Pulmonary artery endothelial cell (primary cell): ENCODE measurements around the gene HOXC6. TPM values are rescaled to one million over a fixed set of nuclear protein-coding genes. Genes with fewer than 3 reads are reported as not detected.

Experiments
- DNase-seq: peaks from one replicate; pipeline ENCODE4 v3.0.0-alpha.2; 2011; ENCODE audit warnings: low read depth, low spot score
- total RNA-seq: library from RNA; depleted of rRNA; stranded (reverse); fragments of >200 nt; gene quantifications from 2 replicates; pipeline ENCODE4 v1.2.3, GENCODE V29; 2014

HOXC6 gene
- total RNA-seq, 1 donor from 2014 or later = not detected

DNA sequence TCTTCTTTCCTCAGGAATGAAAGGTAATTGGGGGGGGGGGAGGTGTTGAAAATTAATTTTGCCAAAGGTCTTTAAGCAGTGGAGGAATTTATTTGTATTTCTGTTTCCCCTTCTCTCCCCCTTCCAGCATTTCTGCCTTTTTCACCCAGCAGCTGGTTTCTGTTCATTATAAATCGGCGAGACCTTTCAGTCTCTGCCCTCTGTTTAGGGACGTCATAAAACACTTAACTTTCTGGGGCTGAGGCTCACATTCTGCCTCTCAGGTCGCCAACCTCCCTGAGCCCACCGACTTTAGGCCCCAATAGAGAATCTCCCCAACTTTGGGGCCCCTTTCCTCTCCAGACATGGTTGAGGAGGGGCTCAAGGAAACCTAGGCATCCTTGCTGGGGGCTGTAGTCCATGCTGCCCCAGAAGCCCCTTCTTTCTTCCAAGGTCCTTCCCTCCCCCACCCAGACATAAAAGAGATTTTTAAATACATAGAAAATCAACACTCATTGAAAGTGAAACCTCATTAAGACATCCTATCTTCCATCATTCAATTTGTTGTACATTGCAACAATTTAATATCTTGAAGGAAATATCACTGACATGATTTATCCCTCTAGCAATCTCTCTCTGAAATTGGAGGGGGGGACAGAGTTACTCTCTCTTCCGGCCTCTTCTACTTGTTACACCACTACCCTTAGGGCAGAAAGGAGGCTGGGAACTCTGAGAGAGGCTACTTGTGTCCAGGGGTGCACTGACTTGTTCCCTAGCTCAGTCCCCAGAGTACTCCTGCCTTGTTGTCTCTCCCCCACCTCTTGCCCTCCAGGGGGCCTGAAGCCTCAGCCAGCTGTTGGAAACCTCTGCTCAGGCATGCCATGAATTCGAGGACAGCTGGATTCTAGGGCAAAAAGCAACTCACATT, 2.5 kb upstream of the HOXC6 start:
- no peak for DNase-seq

DNA sequence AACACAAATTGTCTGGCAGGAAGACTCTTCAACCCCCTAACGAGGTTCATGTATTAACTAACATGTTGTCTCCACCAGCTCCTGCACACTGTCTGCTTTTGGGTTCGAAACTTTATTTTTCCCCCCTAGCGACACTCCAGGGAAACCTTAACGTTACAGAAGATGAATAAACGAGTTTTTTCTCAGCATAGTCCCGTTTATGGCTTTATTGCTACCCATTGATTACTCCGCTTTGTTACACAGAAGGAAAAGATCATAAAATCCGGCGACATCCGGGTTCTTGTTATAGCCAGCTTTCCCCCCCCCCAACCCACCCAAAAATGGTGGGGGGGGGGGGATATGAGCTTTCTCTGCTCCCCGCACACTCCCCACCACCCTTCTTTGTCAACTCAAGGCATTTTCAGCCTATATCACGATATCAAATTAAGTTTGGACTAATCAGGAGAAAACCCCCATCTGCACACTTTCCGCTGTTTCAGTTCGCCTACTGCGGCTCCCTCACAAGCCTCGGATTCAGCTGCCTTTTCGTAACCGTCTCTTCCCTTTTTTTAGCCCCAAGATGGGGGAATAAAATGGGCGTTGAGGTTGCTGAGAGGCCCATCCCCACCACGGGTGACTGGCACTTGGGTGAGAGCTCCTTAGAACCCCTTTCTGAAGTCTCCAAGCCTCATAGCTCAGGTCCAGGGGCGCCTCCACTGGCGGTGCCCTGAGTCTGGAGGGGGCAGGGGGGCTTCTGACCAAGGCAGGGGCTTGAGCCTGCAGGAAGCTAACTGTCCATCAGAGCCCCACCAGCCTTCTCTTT, 1.4 kb upstream of the HOXC6 start:
- DNase-seq = no peak

DNA sequence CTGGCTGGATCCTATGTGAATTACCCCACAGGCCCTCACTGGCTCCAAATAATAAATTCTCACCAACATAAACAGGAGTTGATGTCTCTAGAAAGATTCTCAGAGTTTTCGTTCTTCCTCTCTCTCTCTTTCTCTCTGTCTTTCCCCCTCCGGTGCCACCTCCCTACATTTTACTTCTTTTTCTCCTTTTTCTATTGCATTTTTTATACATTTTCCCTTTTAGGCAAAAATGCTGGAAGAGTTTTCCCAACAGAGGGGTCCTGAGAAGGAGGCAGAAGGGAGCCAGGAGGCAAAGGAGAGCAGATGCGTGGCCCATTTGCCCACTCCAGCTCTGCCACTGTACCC, 826 bp upstream of the HOXC6 start:
- no peak for DNase-seq

DNA sequence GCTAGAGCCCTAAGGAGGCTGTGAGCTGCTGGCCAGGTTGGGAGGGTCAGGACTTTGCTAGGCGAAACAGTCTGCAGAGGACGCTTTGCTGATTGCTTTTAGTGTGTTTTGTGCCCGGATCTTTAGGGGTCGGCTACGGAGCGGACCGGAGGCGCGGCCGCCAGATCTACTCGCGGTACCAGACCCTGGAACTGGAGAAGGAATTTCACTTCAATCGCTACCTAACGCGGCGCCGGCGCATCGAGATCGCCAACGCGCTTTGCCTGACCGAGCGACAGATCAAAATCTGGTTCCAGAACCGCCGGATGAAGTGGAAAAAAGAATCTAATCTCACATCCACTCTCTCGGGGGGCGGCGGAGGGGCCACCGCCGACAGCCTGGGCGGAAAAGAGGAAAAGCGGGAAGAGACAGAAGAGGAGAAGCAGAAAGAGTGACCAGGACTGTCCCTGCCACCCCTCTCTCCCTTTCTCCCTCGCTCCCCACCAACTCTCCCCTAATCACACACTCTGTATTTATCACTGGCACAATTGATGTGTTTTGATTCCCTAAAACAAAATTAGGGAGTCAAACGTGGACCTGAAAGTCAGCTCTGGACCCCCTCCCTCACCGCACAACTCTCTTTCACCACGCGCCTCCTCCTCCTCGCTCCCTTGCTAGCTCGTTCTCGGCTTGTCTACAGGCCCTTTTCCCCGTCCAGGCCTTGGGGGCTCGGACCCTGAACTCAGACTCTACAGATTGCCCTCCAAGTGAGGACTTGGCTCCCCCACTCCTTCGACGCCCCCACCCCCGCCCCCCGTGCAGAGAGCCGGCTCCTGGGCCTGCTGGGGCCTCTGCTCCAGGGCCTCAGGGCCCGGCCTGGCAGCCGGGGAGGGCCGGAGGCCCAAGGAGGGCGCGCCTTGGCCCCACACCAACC, 1.5 kb downstream of the HOXC6 start:
- no peak for DNase-seq

DNA sequence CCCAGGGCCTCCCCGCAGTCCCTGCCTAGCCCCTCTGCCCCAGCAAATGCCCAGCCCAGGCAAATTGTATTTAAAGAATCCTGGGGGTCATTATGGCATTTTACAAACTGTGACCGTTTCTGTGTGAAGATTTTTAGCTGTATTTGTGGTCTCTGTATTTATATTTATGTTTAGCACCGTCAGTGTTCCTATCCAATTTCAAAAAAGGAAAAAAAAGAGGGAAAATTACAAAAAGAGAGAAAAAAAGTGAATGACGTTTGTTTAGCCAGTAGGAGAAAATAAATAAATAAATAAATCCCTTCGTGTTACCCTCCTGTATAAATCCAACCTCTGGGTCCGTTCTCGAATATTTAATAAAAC, 2.2 kb downstream of the HOXC6 start:
- no peak for DNase-seq

DNA sequence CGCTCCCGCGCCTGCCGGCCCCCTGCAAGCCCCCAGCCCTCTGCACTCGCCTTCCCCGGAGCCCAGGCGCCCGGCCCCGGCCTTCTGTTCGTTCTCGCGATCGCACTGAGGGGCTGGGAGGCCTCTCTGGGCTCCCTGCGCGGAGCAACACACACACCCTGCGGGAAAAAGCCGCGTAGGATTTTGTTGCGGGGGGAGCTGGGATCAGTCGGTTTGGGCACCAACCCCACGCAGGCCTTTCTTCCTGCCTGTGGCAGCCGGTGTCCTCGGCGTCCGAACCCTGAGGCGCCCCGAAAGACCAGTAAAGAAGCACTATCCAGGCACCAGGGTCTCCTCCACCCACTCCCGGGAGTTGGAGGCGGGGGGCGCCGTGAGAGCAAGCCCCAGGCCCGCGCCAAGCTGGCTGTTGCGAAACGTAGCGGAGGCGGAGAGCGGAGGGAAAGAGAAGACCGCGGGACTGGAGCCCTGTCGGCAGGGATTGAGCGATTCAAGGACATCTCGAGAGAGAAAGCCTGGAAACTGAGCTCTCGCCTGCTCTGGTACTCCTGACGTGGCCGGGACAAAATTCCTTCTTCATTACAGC, 2.7 kb downstream of the HOXC6 start:
- no peak for DNase-seq

DNA sequence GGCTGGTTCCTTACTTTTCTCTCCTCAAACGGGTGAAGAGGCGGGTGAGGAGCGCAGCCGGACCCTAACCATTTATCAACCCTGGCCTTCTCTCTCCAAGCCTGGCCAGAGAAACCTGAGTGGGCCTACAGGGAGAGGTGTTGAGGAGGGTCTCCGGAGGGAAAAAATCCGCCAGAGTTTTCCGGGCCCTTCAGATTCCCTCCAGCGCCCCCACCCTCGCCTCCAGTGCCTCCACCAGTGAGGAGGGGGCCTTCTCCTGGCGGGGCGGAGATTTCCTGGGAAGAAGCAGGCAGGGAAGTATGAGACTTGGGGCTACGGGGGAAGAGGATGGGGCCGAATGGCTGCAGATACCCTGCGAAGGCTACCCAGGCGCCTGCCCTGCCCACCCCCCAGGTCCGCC, 3.2 kb downstream of the HOXC6 start:
- DNase-seq = no peak

DNA sequence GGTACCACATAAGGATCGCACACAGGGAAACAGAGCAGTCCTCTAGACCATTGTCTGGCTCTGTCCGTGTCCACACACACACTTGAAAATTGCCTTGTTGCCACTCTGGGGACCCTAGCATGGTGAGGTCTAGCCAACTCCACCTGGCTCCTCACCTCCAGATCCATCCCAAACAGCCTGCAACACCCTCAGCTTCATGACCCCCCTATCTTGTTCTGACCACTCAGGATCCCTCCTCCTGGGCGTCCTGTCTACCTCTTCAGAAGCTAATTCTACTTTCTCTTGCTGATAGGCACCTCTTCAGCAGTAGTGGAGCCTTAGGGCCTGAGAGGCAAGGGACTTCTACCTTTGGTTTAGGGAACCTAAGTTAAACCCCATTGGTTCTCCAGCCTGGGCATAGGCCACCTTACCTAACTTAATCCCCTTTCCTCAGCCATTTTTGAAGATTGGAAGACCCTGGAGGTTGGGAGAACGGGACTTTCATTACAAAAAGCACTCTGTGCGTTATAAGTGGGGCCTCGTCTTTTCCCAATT, 3.9 kb downstream of the HOXC6 start:
- no peak for DNase-seq

DNA sequence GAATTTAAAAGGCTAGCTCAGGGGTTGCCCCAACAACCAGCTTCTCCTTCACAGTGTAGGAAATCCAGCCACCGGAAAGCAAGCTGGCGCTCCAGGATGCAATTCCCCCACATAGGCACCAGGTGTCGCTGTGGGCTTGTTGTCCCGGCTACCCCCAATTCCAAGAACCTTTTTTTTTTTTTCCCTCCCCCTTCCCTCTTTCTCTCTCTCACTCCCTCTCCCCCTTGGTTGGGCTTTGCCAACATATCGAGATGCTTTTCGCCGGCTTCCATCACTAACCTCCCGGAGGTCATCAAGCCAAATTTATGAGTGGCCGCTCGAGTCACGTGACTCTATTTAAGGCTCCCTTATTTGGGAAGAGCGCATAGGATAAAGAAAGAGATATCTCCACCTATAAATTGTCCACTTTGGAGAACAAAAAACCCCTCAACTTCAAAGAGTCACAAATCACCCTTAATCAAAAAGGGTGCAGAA, 4.4 kb downstream of the HOXC6 start, which contains the start of gene HOXC5:
TSS of gene HOXC5 (plus strand) at position 424 of the 474 bp plus-strand sequence. CDS start 73 bp downstream, outside the sequence.
- DNase-seq = no peak

DNA sequence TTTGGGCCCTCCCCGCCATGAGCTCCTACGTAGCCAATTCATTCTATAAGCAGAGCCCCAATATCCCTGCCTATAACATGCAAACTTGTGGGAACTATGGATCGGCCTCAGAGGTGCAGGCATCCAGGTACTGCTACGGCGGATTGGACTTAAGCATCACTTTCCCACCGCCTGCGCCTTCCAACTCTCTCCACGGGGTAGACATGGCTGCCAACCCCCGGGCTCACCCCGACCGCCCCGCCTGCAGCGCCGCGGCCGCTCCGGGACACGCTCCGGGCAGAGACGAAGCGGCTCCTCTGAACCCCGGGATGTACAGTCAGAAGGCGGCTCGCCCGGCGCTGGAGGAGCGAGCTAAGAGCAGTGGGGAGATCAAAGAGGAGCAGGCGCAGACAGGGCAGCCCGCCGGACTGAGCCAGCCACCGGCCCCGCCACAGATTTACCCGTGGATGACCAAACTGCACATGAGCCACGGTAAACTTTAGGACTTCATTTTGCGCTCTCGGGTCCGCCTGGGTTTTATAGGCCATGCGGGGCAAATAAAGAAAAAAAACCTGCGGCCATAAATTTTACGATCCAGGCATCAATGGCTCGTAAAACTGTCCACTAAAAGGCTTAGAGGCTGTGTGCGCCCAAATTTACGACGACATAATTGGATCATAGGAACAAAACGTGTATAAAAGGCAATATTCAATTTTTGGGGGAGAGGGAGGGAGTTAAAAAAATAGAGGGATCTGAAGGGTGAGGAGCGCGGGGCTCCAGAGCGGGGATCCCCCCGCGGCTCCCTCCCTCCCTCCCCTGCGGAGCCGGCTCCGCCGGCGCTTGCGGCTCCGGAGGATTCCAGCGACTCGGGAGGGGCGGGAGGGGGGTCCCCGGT, 5.1 kb downstream of the HOXC6 start:
- no peak for DNase-seq

DNA sequence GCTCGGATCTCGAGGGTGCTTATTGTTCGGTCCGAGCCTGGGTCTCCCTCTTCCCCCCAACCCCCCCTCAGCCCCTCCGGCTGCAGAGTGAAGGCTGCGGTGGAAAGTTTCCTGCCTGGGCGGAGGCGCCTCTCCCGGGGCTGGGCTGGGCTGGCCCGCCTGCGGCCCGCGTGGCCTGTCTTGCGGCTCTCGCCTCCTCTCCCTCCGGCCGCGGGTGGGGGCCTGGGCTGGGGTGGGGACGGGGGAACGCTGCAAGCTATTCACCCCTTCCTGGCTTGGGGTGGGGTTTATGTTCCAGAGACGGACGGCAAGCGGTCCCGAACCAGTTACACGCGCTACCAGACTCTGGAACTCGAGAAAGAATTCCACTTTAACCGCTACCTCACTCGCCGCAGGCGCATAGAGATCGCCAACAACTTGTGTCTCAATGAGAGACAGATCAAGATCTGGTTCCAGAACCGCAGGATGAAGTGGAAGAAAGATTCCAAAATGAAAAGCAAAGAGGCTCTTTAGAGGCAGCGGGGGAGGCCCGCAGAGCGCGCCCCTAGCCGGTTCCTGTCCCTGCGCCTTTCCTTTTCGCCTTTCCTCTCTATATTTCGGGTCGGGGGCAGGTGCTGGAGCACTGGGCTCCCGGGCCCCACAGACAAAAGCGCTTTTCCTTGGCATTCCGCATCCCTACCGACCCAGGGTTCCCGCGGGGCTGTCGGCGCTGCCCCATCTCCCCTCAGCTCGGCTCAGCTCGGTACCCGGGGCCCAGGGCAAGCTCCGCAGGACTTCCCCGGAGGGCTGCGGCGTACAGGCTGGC, 5.9 kb downstream of the HOXC6 start:
- no peak for DNase-seq

DNA sequence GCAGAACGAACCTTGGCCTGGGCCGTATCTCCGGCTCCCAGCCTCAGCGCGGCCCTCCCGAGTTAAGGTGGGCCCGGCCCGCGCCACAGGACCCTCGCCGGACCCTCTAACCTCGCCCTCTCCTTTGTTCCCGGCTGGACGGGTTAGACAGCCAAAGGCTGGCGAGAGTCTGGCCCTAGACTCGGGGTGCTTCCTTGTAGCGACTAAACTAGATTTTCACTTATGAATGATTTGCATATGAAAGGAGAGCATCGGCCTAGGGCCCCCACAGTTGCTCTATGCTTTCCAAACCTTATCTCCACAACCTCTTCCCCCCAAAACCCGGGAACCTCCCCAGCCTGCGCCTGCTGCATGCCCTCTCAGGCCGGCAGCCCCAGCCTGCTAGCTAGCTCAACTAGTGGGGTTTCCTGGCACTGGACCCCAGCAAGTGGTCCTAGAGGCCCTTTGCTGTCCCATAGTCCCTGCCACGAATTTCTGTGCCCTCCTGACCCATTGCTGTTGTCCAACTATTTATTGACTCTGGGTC, 6.6 kb downstream of the HOXC6 start:
- no peak for DNase-seq

DNA sequence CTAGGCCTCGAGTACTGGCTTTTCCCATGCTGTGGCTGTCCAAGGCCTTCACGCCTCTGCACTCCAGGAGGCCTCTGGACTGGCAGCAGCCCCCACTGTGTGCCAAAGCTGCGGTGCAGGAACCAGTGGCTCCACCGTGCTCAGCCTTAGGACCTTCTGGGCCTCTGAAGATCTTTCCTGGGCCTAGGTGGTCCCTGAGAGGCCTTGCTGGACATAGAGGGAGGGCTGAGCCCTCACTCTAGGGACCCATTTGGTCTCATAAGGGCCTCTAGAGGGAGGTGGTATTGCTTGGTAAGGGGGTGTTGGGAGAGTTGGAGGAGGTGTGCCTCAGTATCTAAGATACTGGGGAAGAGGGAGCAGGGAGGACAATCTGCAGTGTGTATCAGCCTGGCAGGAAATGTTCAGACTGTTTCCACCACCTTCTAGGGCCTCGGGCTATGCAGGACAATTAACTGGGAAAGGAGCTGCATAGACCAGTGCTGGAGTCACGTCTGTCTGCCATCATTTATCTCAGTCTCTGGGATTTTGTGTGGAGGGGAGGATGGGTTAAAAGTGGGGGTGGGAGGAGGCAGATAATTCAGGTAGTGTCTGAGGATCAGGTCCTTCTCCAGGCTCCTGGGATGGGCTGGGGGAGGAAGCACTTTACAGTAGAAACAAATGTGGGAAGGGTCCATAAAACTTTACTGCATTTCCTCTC, 7.5 kb downstream of the HOXC6 start:
- no peak for DNase-seq

DNA sequence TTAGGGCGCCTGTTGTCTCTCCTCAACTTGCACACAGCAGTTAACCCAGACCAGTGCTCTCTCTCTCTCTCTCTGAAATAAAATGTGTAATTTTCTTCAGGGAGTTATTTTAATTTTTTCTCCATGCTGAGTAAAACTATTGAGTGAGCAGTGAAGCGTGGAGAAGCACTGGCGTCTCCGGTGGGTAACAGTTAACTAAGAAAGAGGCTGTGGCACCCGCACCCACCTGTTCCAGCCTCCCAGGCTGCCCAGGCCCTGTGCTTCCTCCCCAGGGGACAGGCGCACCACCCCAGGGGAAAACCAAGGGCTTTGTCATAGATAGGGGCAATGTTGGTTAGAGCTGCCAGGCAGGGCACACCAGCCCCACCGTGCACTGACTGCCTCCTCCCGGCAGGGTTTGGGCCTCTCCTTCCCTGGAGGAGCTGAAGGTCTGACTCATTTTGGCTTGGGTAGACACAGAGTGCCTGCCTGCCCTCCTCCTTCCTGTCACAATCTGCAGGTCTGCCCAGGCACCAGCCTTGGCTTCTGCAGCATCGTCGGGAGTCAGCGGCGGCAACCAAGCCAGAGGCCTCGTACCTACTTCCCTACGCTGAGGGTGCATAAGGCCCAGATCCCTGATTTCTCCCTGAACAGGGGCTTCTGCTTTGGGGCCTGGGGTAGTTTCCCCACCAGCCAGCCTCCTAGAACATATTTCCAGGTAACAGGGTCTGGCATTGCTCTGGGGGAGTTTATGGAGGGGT, 8.6 kb downstream of the HOXC6 start:
- DNase-seq = no peak

DNA sequence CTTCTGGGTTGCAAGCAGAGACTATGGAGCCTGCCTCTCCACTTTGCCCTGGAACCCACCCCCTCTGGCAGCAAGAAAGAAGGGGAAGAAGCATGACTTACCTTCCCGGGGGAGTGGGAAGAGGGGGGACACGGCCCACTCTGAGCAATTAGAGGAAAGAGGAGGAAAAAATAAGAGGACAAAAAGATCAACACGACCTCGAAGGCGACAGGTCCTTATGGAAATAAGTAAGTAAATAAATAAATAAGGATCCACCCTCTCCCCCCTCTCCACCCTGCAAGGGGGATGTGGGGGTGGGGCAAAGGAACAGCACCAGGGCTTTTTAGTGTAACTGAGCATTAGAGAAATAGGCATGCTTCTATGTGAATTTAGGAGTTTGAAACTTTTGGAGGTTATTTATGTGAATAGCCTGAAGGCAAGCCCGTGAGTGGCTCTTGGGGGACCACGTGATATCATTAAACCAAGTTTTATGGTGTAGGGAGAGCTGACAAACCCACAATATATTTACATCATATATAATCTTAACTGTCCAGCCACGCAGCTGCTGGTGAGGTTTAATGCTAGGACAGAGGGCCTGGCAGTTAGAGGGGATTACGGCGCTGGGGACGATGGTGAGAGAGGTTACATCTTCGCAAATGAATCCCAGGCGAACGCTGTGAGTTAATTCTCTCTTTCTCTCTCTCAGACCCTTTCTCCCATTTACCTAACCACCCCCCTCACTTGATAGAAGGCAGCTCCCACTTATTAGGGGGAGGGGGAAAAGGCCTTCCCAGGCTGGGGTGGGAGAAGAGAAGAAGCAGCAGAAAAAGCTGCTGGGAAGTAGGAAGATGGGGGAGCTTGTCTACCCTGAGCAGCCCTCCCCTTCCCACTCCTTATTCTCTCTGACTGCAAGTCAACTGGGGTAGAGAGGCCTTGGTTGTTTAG, 9.4 kb downstream of the HOXC6 start:
- DNase-seq = no peak

DNA sequence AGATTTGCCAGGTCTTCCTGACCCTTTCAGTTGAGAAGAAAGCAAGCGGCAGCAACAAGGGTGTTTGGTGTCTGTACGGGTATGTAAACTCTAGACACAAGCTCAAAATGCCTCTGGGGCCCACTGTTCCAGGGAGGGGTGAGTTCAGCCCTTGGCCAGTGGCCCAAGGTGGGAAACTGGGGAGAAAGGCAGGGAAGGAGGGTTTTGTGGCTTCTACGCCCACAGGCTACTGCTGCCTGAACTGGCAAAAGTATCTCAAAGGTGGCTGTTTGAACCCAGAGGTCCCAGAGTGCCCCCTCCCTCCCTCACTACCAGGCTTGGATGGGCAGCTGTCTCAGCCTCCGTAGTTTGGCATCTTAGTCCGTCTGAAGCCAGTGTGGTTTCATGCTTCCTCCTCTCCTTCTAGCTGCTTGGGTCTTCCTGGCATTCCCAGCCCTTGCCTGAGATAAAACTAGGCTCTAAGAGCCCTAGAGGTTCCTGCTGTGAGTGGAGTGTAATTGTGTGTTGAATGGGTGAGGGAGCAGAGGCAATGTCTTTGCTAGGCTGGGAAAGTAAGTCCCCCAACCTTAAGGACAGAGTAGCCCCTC, 10.1 kb downstream of the HOXC6 start:
- DNase-seq = no peak
